H1 (cell line): ENCODE data around the gene TMEM86B. TPM values are rescaled to one million over a fixed set of nuclear protein-coding genes. Genes with fewer than 3 reads are reported as not detected.

Experiments used
- CTCF ChIA-PET: fragments of 300-600 bp; sonication (Branson Sonifier 250); formaldehyde crosslinking; loops from one replicate; lab custom pipeline; 2021; ENCODE audit not compliant: partially characterized antibody; lab: Charles Lee
- POLR2A ChIA-PET: fragments of 300-600 bp; sonication (Branson Sonifier 250); formaldehyde crosslinking; loops from one replicate; lab custom pipeline; 2021; ENCODE audit warnings: inconsistent platforms; ENCODE audit not compliant: partially characterized antibody; lab: Charles Lee
- DNase-seq, 2 experiments: peaks; one replicate each; pipeline versions ENCODE4 v3.0.0 to v3.0.0-alpha.2; 2010 to 2022; ENCODE audit warnings: low spot score in 2 of 2, low read depth in 1 of 2, mixed read lengths in 1 of 2
- FAIRE-seq: peaks from 2 replicates; lab custom pipeline; 2011; peaks lifted over from hg19 to GRCh38; lab: Jason Lieb, UNC
- H2AFZ ChIP-seq: 2 replicates; pipeline ENCODE4 v1.8.1; 2012; ENCODE audit warnings: low read length, inconsistent platforms
- H2AK5ac ChIP-seq: 2 replicates; pipeline ENCODE4 v1.6.1; 2013; ENCODE audit warnings: low read depth, low read length
- H2BK120ac ChIP-seq: replicated peaks from 2 replicates; pipeline ENCODE3; 2013; ENCODE audit warnings: low read depth, low read length, inconsistent platforms
- H2BK12ac ChIP-seq: 2 replicates; pipeline ENCODE4 v1.6.1; 2013; ENCODE audit warnings: low read depth, low read length
- H2BK15ac ChIP-seq: 2 replicates; pipeline ENCODE4 v1.6.1; 2013; ENCODE audit warnings: low read length
- H2BK20ac ChIP-seq: 2 replicates; pipeline ENCODE4 v1.6.1; 2013; ENCODE audit warnings: low read length
- H2BK5ac ChIP-seq: 2 replicates; pipeline ENCODE4 v1.6.1; 2013; ENCODE audit warnings: low read depth, low read length
- H3K14ac ChIP-seq: 2 replicates; pipeline ENCODE4 v1.6.1; 2013; ENCODE audit warnings: inconsistent platforms; ENCODE audit not compliant: insufficient read length
- H3K18ac ChIP-seq: 2 replicates; pipeline ENCODE4 v1.6.1; 2013; ENCODE audit warnings: low read length; ENCODE audit errors: extremely low read depth
- H3K23ac ChIP-seq: 2 replicates; pipeline ENCODE4 v1.6.1; 2013; ENCODE audit warnings: inconsistent platforms; ENCODE audit not compliant: insufficient read length
- H3K23me2 ChIP-seq: 2 replicates; pipeline ENCODE4 v1.6.1; 2013; ENCODE audit warnings: low read depth, low read length
- H3K27ac ChIP-seq: 2 replicates; pipeline ENCODE4 v1.6.1; 2011; ENCODE audit warnings: low read depth, low read length, inconsistent platforms
- H3K27me3 ChIP-seq, 4 experiments: replicated peaks in 1 of 4; 1 replicate in 1 of 4; 2 replicates in 3 of 4; pipeline versions ENCODE4 v1.6.1 to v1.8.1; 2011 to 2013; ENCODE audit warnings: low read length in 3 of 4, mild to moderate bottlenecking in 3 of 4, inconsistent platforms in 2 of 4, mixed read lengths in 2 of 4, moderate library complexity in 1 of 4; ENCODE audit not compliant: control insufficient read depth in 3 of 4, insufficient read depth in 3 of 4; ENCODE audit errors: extremely low read depth in 1 of 4
- H3K36me3 ChIP-seq, 4 experiments: 2 replicates each; pipeline versions ENCODE4 v1.6.1 to v1.8.1; 2011 to 2013; ENCODE audit warnings: mild to moderate bottlenecking in 4 of 4, low read length in 3 of 4, moderate library complexity in 2 of 4, control low read depth in 1 of 4, inconsistent platforms in 1 of 4; ENCODE audit not compliant: insufficient read depth in 4 of 4, control insufficient read depth in 2 of 4
- H3K4ac ChIP-seq: replicated peaks from 2 replicates; pipeline ENCODE3; 2013; ENCODE audit warnings: low read length, low read depth, mixed read lengths, inconsistent platforms; ENCODE audit not compliant: insufficient read length
- H3K4me1 ChIP-seq, 4 experiments: replicated peaks in 1 of 4; 1 replicate in 1 of 4; 2 replicates in 3 of 4; pipeline versions ENCODE4 v1.6.1 to v1.8.1; 2011 to 2013; ENCODE audit warnings: low read length in 3 of 4, inconsistent platforms in 2 of 4, mixed read lengths in 1 of 4; ENCODE audit not compliant: insufficient read depth in 4 of 4, control insufficient read depth in 3 of 4
- H3K4me2 ChIP-seq, 2 experiments: 2 replicates each; pipeline versions ENCODE4 v1.6.1 to v1.8.1; 2011 to 2013; ENCODE audit warnings: low read depth in 2 of 2, low read length in 2 of 2, control low read depth in 1 of 2, inconsistent platforms in 1 of 2, mild to moderate bottlenecking in 1 of 2; ENCODE audit not compliant: insufficient read depth in 1 of 2
- H3K4me3 ChIP-seq, 4 experiments: fragments of 200-600, 300-600 bp in 1 of 4; sonication (generic), shearing (Covaris generic), sonication (Bioruptor Twin) in 1 of 4; 2 replicates each; pipeline versions ENCODE4 v1.5.1 to v1.8.1; 2011 to 2016; ENCODE audit warnings: low read length in 4 of 4, low read depth in 3 of 4, control low read depth in 2 of 4, inconsistent platforms in 2 of 4, mild to moderate bottlenecking in 2 of 4, mixed read lengths in 1 of 4, moderate library complexity in 1 of 4; ENCODE audit not compliant: insufficient read depth in 2 of 4; ENCODE audit errors: extremely low read depth in 1 of 4
- H3K56ac ChIP-seq: replicated peaks from 2 replicates; pipeline ENCODE3; 2013; ENCODE audit warnings: low read depth, mild to moderate bottlenecking, mixed read lengths, low read length, inconsistent platforms; ENCODE audit not compliant: insufficient read length
- H3K79me1 ChIP-seq: 2 replicates; pipeline ENCODE4 v1.6.1; 2013; ENCODE audit warnings: low read depth, low read length, control low read depth
- H3K79me2 ChIP-seq, 2 experiments: 2 replicates each; pipeline versions ENCODE4 v1.6.1 to v1.8.1; 2012 to 2013; ENCODE audit warnings: low read length in 2 of 2, mild to moderate bottlenecking in 2 of 2, inconsistent platforms in 1 of 2; ENCODE audit not compliant: insufficient read depth in 2 of 2, control insufficient read depth in 1 of 2
- H3K9ac ChIP-seq, 4 experiments: replicated peaks in 1 of 4; 1 replicate in 1 of 4; 2 replicates in 3 of 4; pipeline versions ENCODE4 v1.6.1 to v1.8.1; 2011 to 2013; ENCODE audit warnings: low read depth in 3 of 4, low read length in 3 of 4, control low read depth in 2 of 4, mild to moderate bottlenecking in 2 of 4, moderate library complexity in 2 of 4, inconsistent platforms in 1 of 4; ENCODE audit errors: extremely low read depth in 1 of 4
- H3K9me3 ChIP-seq, 2 experiments: 2 replicates each; pipeline versions ENCODE4 v1.6.1 to v1.8.1; 2012 to 2013; ENCODE audit warnings: mild to moderate bottlenecking in 2 of 2, moderate library complexity in 2 of 2, control low read depth in 1 of 2, inconsistent platforms in 1 of 2, low read depth in 1 of 2, low read length in 1 of 2, mixed read lengths in 1 of 2; ENCODE audit not compliant: insufficient read depth in 2 of 2
- H4K20me1 ChIP-seq, 2 experiments: replicated peaks in 1 of 2; 2 replicates each; pipeline versions ENCODE3 to v1.8.1; 2011 to 2013; ENCODE audit warnings: inconsistent platforms in 2 of 2, low read length in 2 of 2, mild to moderate bottlenecking in 1 of 2; ENCODE audit not compliant: insufficient read depth in 2 of 2, control insufficient read depth in 1 of 2
- H4K5ac ChIP-seq: 2 replicates; pipeline ENCODE4 v1.6.1; 2013; ENCODE audit warnings: low read length, low read depth, mixed read lengths, inconsistent platforms; ENCODE audit not compliant: insufficient read length
- H4K8ac ChIP-seq: 2 replicates; pipeline ENCODE4 v1.8.0; 2013; ENCODE audit warnings: mild to moderate bottlenecking, moderate library complexity, low read length, inconsistent platforms; ENCODE audit not compliant: insufficient read depth; ENCODE audit errors: extremely low read depth
- H4K91ac ChIP-seq: replicated peaks from 2 replicates; pipeline ENCODE3; 2013; ENCODE audit warnings: low read length, mixed read lengths, inconsistent platforms; ENCODE audit not compliant: insufficient read length
- SP1 ChIP-seq: IDR thresholded peaks from 2 replicates; pipeline ENCODE4 v1.6.1; 2011; ENCODE audit warnings: low read depth, low read length
- WGBS, 2 experiments: shearing (Covaris generic) in 1 of 2; methylation state at CpG; one replicate each; pipeline versions ENCODE4 v1.1.6 to v1.1.7; 2013 to 2015; ENCODE audit warnings: low lambda C conversion rate in 2 of 2, mixed read lengths in 2 of 2, inconsistent platforms in 1 of 2, low coverage in 1 of 2, missing lambda C conversion rate in 1 of 2; ENCODE audit not compliant: insufficient replicate concordance in 2 of 2, insufficient coverage in 1 of 2, insufficient read length in 1 of 2; ENCODE audit errors: extremely low coverage in 1 of 2, missing lambda C conversion rate in 1 of 2; 5-methylcytosine and 5-hydroxymethylcytosine counted together
- polyA plus RNA-seq, 7 experiments: library from polyadenylated mRNA; depleted of rRNA in 3 of 7; stranded (reverse) in 5 of 7; unstranded in 2 of 7; fragments of >200 nt in 5 of 7; fragments of 200-250 nt in 2 of 7; gene quantifications; 1 replicate in 5 of 7; 2 replicates in 1 of 7; 4 replicates in 1 of 7; pipeline versions ENCODE4 v1.2.1 to v1.2.3, GENCODE V29; 2011 to 2013; ENCODE audit warnings: missing spikeins in 2 of 7, mixed read lengths in 2 of 7
- total RNA-seq: library from RNA; stranded (reverse); fragmentation: NEBNext Ultra II Directional; extraction: Animal tissue kit (Norgen Biotek cat#: 25700); gene quantifications from 2 replicates; pipeline ENCODE4 v1.2.1, GENCODE V29; 2021

Gene TMEM86B
- total and polyA plus RNA-seq, 2 of the 8 experiments (the other 6 are each of a cell fraction or from before 2014, with no cell fraction given): 2.0 to 2.9 TPM

GRCh38 chr19:55232286-55232602 is 3.7 kb upstream of the TMEM86B start:
- Histone ChIP-seq H3K27ac (no peak overlapping the region), H3K18ac (no peak overlapping the region), H3K36me3 (peaks cover 7 to 38% (median 28%) of the 10 kb centered on the region in 4 experiments; a peak in 7 of 8 replicates), H3K4me1 (no peaks in the 10 kb centered on the region), H2AK5ac (no peak overlapping the region), H3K23me2 (no peaks in the 10 kb centered on the region), H3K27me3 (no peaks in the 10 kb centered on the region), H2BK15ac (no peak overlapping the region), H3K4me3 (no peak overlapping the region), H3K23ac (no peak overlapping the region), H2BK120ac (no peak overlapping the region), H2BK20ac (no peak overlapping the region), H3K4ac (no peak overlapping the region), H4K91ac (no peak overlapping the region), H4K20me1 (peaks cover 0 to 19% of the 10 kb centered on the region in 2 experiments), H2BK5ac (no peak overlapping the region), H3K56ac (no peak overlapping the region), H3K14ac (no peak overlapping the region), H2BK12ac (no peak overlapping the region), H3K4me2 (no peak overlapping the region), H3K79me1 (no peaks in the 10 kb centered on the region; the same call in 1 of the 2 replicates), H4K8ac (no peak overlapping the region), H2AFZ (no peak overlapping the region), H4K5ac (no peak overlapping the region), H3K9ac (no peak overlapping the region), H3K79me2 (no peaks in the 10 kb centered on the region), H3K9me3 (no peaks in the 10 kb centered on the region)
- POLR2A ChIA-PET: interaction anchor here (1.0 to 1.3 kb wide), 2 partner anchors 12 to 171 kb away, joined by 3 read pairs; no protein-coding TSS in a partner anchor
- DNase-seq: no peak
- WGBS, 2 experiments: 91% methylated on average over 6 of the region's 12 CpGs; no CpG with 5 or more reads in 1 of the 2 experiments
- CTCF ChIA-PET: interaction anchor here (1.0 kb wide), 1 partner anchor 11 kb away, joined by 3 read pairs; no protein-coding TSS in a partner anchor
- FAIRE-seq: no peak
- no peak for TF ChIP-seq SP1
